ENCODE data around the gene MTHFD1L.

GRCh38 chr6:151140767-151141166 lies 275.3 kb downstream of the MTHFD1L start:
- TF ChIP-seq, protein P1, sequence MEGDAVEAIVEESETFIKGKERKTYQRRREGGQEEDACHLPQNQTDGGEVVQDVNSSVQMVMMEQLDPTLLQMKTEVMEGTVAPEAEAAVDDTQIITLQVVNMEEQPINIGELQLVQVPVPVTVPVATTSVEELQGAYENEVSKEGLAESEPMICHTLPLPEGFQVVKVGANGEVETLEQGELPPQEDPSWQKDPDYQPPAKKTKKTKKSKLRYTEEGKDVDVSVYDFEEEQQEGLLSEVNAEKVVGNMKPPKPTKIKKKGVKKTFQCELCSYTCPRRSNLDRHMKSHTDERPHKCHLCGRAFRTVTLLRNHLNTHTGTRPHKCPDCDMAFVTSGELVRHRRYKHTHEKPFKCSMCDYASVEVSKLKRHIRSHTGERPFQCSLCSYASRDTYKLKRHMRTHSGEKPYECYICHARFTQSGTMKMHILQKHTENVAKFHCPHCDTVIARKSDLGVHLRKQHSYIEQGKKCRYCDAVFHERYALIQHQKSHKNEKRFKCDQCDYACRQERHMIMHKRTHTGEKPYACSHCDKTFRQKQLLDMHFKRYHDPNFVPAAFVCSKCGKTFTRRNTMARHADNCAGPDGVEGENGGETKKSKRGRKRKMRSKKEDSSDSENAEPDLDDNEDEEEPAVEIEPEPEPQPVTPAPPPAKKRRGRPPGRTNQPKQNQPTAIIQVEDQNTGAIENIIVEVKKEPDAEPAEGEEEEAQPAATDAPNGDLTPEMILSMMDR (conservative IDR thresholded peaks at IDR 0.05) = no peak
- TF ChIP-seq ZFX (IDR thresholded peaks at IDR 0.05) = no peak

Measured in C4-2B (cell line).